COLO668 (cell line): ENCODE measurements around the gene MEN1.

Source experiments
- DNase-seq: peaks from one replicate; lab custom pipeline; 2025; ENCODE audit not compliant: unreplicated experiment; lab: John Stamatoyannopoulos, UW

Gene MEN1

DNA sequence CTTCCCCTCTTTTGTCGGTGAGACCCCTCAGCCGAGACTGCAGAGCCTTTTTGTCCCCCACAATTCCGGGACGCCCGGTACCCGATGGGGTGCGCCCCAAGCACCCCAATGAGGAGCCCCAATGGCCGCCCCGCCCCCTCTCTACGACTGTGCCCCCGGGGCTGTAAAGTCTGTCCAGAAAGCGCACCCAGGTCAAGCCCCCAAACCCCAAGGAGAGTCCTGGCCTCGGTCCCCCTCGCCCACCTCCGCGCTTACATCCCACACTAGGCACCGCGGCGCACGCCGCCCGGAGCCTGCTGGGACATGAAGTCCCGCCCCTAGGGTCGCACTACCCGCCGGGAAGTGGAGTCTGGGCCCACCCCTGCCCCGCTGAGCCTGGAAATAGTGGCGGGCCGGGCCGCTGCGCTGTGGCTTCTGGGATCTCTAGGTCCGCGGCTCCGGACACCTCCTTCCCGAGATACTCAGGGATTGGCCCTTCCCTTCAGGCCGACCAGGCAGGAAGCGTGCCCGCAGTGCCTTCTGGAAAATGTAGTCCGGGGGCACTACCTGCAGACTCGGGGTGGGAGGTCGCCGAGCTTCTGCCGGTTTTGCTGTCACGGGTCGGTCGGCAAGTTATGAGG lies at the start of gene MEN1:
Gene MEN1 (minus strand): TSS at position 281 of the 620 bp plus-strand sequence. CDS start 442 bp downstream, outside the sequence.
- peak; percentile 97 for DNase-seq

GRCh38 chr11:64859542-64860414 lies 49.4 kb upstream of the MEN1 start:
- no peak for DNase-seq

- no peak for DNase-seq
Measured at GRCh38 chr11:64858467-64859263, 48.3 kb upstream of the MEN1 start.

GRCh38 chr11:64857485-64857884 lies 47.1 kb upstream of the MEN1 start:
- no peak for DNase-seq

DNA sequence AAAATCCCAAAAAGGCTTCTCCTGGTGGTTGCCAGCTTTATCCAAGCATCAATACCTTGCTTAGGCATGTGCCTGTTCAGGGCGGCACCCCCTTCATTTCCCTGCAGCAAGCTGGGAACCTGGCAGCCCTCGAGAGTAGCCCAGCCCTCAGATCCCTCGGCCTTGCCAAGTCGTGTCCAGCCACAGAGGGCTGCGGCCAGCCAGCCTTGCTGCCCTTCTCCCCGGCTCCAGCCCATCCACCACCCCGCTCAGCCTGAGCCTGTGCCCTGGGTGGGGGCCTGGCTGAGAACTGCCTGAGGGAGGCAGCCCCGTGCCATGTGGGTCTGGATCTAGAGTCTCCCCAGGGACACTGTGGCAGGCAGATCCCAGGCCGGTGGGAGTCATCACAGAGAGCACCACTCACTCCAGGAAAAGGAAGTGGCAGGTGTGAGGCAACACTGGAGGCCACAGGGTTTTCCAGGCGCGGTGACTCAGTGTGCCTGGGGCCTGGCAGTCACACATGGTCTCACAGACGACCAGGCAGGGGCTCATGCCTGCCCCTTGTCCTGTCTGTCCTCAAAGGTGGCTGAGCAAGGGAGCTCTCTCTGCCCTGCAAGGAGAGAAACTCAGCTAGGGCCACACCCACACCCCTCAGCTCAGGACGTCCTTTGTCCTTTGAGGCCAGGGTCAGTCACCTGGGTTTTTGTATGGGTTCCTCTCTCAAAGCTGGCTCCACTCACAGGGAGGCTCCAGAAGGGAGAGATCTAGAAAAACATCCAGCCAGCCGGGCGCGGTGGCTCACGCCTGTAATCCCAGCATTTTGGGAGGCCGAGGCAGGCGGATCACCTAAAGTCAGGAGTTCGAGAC lies 46.3 kb upstream of the MEN1 start:
- peak; percentile 72 for DNase-seq

DNA sequence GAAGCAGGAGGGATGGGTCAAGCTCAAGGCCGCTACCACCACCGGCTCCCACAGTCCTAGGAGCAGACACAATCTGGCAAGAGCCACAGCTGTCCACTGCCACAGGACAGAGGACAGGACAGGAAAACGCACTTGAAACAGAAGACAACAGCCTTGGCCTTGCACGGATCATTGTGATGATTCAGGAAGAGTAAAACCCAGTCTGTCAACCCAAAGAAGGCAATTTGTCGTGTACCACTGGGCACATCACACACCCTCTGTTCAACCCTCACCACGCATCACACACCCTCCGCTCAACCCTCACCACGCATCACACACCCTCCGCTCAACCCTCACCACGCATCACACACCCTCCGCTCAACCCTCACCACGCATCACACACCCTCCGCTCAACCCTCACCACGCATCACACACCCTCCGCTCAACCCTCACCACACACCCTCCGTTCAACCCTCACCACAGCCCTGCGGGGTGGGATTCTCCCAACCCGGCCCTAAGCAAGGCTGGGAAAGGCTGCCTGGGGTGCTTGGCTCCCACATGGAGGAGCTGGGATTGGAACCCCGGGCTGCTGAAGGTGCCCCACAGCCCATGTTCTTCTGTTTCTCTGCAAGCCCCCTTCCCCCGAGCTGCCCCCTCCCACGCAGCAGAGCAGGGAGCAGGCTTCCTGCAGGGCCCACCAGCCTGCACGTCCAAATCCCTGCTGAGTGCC lies 45.4 kb upstream of the MEN1 start:
- no peak for DNase-seq

- peak; percentile 74 for DNase-seq
Measured at GRCh38 chr11:64854534-64855502, 44.5 kb upstream of the MEN1 start.

DNA sequence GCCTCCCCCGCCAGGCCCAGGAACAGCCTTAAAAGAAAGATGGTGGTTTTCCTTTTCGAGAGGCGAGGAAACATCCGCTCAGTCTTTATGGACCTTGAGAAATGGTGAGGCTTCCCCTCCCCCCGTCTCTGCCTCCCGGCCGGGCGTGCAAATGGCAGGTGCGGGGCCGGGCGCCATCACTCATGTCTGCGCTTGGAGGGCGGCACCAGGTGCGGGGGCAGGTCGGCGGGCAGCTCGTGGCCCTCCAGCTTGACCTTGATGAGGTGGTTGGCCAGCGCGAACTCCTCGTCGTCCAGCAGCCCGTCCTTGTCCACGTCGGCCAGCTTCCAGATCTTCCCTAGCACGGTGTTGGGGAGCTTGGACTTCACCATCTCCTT lies 43.8 kb upstream of the MEN1 start:
- DNase-seq: no peak

GRCh38 chr11:64853709-64854108 lies 43.4 kb upstream of the MEN1 start:
- DNase-seq: no peak

DNA sequence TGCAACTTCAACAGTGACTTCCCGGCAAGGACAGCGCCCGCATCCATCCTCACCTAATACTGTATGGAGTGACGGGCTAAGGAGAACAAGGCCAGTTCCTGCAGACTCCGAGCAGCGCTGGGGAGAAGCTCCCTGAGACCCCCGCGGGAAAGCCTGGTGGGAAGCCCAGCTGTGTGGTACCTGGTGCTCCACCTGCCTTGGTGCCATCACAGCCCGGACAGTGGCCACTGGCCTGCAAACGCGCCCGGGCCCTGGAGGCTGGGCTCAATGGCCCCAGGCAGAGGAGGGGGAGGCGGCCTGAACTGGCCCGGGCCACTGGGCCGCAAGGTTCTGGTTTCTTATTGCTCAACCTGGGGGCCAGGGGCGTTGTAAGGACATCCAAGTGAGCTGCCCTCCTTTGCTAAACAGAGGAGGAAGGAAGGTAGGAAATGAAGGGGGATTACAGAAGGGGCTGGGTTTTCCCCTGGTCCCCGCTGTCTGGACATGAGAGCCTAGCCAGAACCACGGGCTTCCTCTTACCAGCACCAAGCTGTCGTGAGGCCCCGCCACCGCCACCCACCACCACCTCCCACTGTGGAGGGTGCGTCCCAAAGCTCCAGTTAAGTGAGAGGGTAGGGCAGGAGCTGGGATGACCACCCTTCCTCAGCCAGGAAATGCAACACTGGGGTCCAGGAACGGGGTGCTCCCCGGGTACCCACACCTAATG lies 42.6 kb upstream of the MEN1 start:
- no peak for DNase-seq

DNA sequence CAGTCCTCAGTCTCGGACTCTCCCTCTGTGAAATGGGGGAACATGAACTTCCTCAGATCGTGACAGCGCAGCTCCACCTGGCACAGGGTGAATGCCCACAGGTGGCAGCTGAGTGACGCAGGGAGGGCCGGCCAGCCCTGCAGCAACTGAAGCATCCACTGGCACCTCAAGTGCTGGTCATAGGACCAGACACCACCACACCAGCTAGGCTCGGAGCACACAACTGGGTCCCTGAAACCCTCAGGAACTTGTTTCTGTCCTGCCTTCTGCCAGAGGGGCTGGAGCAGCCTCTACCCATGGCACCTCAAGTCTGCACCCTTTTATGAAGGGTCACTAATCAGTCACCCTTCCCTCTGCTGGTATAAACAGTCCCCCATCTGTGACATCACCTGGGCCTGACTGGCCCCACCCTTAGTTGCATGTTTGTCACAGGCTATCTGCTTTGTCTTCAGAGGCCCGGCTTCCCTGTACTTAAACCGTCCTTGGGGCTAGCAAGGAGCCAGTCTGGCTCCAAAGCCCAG lies 41.5 kb upstream of the MEN1 start:
- no peak for DNase-seq

GRCh38 chr11:64850979-64851567 lies 40.7 kb upstream of the MEN1 start:
- no peak for DNase-seq

- DNase-seq: no peak
Measured at GRCh38 chr11:64849598-64850356, 39.4 kb upstream of the MEN1 start.

DNA sequence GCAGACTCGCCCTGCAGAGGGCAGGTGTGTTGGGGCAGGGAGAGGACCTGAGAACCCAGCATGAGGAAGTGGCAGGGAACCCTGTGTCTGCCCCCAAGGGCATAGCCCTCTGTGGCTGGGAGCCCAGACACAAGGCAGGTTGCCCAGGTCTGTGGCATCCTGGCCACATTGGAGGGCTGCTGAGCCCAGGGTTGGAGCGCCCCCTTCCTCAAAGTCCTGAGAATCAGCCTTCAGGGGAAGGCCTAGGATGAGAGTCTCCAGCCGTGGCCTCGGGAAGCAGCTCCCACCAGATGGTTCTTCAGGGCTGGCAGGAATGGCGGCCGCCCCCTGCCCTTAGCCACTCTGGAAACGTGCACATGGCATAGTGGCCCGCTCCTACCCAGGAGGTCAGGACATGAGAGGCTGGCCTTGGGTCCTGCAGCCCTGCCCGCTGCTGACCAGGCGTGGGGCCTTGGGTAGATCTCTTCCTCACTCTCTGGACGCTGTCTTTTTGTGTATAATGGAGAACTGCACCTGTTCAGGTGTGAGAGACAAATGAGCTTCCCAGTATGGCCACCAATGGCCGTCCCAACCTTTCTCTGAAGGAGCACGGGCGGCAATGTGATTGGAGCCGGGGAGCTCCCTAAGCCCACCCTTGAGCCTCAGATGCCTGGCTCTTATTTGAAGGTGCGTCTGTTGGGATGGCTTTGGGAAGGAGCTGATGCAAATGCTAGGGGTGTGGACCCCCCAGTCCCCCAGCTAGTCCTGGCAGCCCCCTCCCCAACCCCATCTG lies 38.7 kb upstream of the MEN1 start:
- peak; percentile 33 for DNase-seq

DNA sequence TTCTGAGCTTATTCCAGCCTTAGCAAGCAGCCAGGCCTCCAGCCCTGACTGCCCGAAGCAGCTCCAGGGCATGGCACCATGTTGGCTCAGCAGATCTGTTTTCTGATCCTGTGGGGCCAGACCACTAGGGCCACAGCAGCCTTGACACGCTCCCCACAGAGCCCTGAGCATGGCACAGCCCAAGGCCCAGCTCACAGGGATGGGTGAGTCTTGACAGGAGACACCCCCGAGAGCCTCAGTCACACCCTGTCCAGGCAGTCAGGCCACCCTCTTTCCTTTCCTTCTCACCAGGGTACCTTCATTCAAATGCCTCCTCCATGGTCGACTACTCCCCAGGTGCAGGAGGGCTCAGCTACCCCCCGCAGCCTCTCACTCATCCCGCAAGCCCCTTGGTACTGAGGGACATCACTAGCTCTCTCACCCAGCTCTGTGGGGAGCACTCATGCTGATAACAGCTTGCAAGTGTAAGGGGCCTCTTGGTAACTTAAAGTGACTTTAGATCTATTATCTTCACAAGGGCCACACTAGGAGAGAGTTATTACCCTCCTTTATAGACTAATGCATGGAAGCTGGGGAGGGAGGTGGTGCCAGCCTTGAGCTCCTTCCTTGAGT lies 38.0 kb upstream of the MEN1 start:
- no peak for DNase-seq
